ENCODE data around the gene TRDMT1. TPM values are rescaled to one million over a fixed set of nuclear protein-coding genes. Genes with fewer than 3 reads are reported as not detected.

Gene TRDMT1
- total RNA-seq, 1 experiment from 2014 or later: 20.2 TPM

GRCh38 chr10:17106991-17107390, 94.5 kb downstream of the TRDMT1 start:
- no peak overlapping the region for H4K5ac ChIP-seq (ENCODE audit: insufficient read length, low read depth, low read length)
- no peak overlapping the region for H4K91ac ChIP-seq (ENCODE audit: insufficient read length, low read depth, low read length)
- H3K56ac ChIP-seq (ENCODE audit: insufficient read length, low read depth, low read length): no peak overlapping the region
- H2BK15ac ChIP-seq (ENCODE audit: low read depth, low read length): no peak overlapping the region
- H2BK20ac ChIP-seq (ENCODE audit: low read depth, low read length, poor library complexity, severe bottlenecking): no peak overlapping the region
- H3K9me3 ChIP-seq (ENCODE audit: control insufficient read depth, low read depth, low read length): no peaks in the 10 kb centered on the region
- no peak overlapping the region for H3K23ac ChIP-seq (ENCODE audit: insufficient read length, low read depth, low read length)
- no peaks in the 10 kb centered on the region for H3K23me2 ChIP-seq (ENCODE audit: insufficient read length, low read depth, low read length, poor library complexity, severe bottlenecking)
- no peak overlapping the region for H3K9ac ChIP-seq (ENCODE audit: extremely low read depth, insufficient read length, low read length)
- H3K27ac Mint-ChIP-seq: no peak overlapping the region
- DNase-seq: no peak
- no peak overlapping the region for H4K8ac ChIP-seq (replicated peaks; ENCODE audit: insufficient read length, low read depth, low read length)
- no peak overlapping the region for H2AFZ ChIP-seq (ENCODE audit: low read length)
- no peak overlapping the region for H3T11ph ChIP-seq (ENCODE audit: low read length)
- H3K14ac ChIP-seq (ENCODE audit: insufficient read depth, low read length): no peak overlapping the region
- H3K27me3 ChIP-seq (ENCODE audit: insufficient read depth, low read length): no peaks in the 10 kb centered on the region
- no peak overlapping the region for H2BK5ac ChIP-seq (ENCODE audit: insufficient read length, low read length)
- H3K4me2 ChIP-seq (ENCODE audit: insufficient read depth, insufficient read length, low read length): no peak overlapping the region
- H3K79me1 ChIP-seq (ENCODE audit: insufficient read depth, low read depth, low read length, poor library complexity, severe bottlenecking): no peaks in the 10 kb centered on the region
- no peak overlapping the region for H2BK12ac ChIP-seq (ENCODE audit: insufficient read length, low read depth, low read length)
- no peaks in the 10 kb centered on the region for H4K20me1 ChIP-seq (ENCODE audit: control insufficient read depth, insufficient read depth, insufficient read length)
- H3K27ac ChIP-seq (ENCODE audit: insufficient read length, low read depth, low read length): no peak overlapping the region
- WGBS (ENCODE audit: extremely low coverage, insufficient read length, low lambda C conversion rate): no CpG with 5 or more reads among the region's 5 CpGs
- TF ChIP-seq, protein P1, sequence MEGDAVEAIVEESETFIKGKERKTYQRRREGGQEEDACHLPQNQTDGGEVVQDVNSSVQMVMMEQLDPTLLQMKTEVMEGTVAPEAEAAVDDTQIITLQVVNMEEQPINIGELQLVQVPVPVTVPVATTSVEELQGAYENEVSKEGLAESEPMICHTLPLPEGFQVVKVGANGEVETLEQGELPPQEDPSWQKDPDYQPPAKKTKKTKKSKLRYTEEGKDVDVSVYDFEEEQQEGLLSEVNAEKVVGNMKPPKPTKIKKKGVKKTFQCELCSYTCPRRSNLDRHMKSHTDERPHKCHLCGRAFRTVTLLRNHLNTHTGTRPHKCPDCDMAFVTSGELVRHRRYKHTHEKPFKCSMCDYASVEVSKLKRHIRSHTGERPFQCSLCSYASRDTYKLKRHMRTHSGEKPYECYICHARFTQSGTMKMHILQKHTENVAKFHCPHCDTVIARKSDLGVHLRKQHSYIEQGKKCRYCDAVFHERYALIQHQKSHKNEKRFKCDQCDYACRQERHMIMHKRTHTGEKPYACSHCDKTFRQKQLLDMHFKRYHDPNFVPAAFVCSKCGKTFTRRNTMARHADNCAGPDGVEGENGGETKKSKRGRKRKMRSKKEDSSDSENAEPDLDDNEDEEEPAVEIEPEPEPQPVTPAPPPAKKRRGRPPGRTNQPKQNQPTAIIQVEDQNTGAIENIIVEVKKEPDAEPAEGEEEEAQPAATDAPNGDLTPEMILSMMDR (conservative IDR thresholded peaks at IDR 0.05): no peak
- no peaks in the 10 kb centered on the region for H3K79me2 ChIP-seq (ENCODE audit: insufficient read depth, low read length)
- H3K18ac ChIP-seq (ENCODE audit: insufficient read length, low read depth, low read length): no peak overlapping the region
- no peaks in the 10 kb centered on the region for H3K4me1 ChIP-seq (ENCODE audit: insufficient read depth, low read length)
- H3K4me3 Mint-ChIP-seq: no peak overlapping the region
- no peaks in the 10 kb centered on the region for H3K27me3 Mint-ChIP-seq (ENCODE audit: low read depth)
- H3K36me3 Mint-ChIP-seq (ENCODE audit: insufficient read depth in 1 of 3, low read depth in 3 of 3): no peaks in the 10 kb centered on the region
- H3K4ac ChIP-seq (ENCODE audit: low read depth, low read length): no peak overlapping the region
- no peak overlapping the region for H2AK5ac ChIP-seq (ENCODE audit: insufficient read length, low read length)
- H3K9me3 Mint-ChIP-seq: no peaks in the 10 kb centered on the region
- H3K4me1 Mint-ChIP-seq: no peaks in the 10 kb centered on the region
- no peak overlapping the region for H2BK120ac ChIP-seq (ENCODE audit: low read depth, low read length, poor library complexity, severe bottlenecking)

Data from H9 (cell line).